ENCODE results near the gene WBP4. TPM values are rescaled to one million over a fixed set of nuclear protein-coding genes. Genes with fewer than 3 reads are reported as not detected.

The WBP4 gene
- total and polyA plus RNA-seq, 9 of the 15 experiments (the other 6 are each of a cell fraction or from before 2014, with no cell fraction given) = 5.5 to 12.2 (median 7.9) TPM

DNA sequence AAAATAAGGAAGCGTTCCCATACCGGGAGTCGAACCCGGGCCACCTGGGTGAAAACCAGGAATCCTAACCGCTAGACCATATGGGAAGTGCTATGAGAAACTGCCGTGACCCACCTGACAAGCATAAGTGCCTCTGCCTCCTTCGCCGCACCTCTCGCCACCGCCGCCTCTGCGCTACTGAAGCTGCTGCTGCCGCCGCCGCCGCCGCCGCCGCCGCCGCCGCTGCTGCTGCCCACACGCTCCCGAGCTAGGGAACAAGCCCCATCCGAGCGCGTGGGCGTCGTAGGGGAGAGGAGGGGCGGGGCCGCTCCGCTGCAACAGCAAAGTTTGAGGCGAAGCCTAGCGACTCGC is 610 bp upstream of the WBP4 start (continued):
- TF ChIP-seq TBL1XR1 (IDR thresholded peaks at IDR 0.05; ENCODE audit: low read length in 2 of 2) (no peak), HLTF (IDR thresholded peaks at IDR 0.05) (no peak), GTF2A2 (tag; IDR thresholded peaks at IDR 0.05) (no peak), CHD1 (IDR thresholded peaks at IDR 0.05; ENCODE audit: low read length) (no peak), POLR2AphosphoS2 (IDR thresholded peaks at IDR 0.05; ENCODE audit: low read length) (no peak), POLR3A (IDR thresholded peaks at IDR 0.05; ENCODE audit: borderline replicate concordance, extremely low read depth, insufficient read depth, insufficient read length) (peak; percentile 84), ZC3H8 (IDR thresholded peaks at IDR 0.05) (no peak), ZNF79 (CRISPR knock-in tag; IDR thresholded peaks at IDR 0.05; ENCODE audit: low read depth) (no peak), KLF16 (IDR thresholded peaks at IDR 0.05) (no peak), GATAD2B (IDR thresholded peaks at IDR 0.05; ENCODE audit: borderline replicate concordance) (no peak), DIDO1 (tag; IDR thresholded peaks at IDR 0.05; ENCODE audit: low read depth) (no peak), ZNF347 (CRISPR knock-in tag; IDR thresholded peaks at IDR 0.05; ENCODE audit: low read depth) (no peak)
- TF ChIP-seq, protein P1, sequence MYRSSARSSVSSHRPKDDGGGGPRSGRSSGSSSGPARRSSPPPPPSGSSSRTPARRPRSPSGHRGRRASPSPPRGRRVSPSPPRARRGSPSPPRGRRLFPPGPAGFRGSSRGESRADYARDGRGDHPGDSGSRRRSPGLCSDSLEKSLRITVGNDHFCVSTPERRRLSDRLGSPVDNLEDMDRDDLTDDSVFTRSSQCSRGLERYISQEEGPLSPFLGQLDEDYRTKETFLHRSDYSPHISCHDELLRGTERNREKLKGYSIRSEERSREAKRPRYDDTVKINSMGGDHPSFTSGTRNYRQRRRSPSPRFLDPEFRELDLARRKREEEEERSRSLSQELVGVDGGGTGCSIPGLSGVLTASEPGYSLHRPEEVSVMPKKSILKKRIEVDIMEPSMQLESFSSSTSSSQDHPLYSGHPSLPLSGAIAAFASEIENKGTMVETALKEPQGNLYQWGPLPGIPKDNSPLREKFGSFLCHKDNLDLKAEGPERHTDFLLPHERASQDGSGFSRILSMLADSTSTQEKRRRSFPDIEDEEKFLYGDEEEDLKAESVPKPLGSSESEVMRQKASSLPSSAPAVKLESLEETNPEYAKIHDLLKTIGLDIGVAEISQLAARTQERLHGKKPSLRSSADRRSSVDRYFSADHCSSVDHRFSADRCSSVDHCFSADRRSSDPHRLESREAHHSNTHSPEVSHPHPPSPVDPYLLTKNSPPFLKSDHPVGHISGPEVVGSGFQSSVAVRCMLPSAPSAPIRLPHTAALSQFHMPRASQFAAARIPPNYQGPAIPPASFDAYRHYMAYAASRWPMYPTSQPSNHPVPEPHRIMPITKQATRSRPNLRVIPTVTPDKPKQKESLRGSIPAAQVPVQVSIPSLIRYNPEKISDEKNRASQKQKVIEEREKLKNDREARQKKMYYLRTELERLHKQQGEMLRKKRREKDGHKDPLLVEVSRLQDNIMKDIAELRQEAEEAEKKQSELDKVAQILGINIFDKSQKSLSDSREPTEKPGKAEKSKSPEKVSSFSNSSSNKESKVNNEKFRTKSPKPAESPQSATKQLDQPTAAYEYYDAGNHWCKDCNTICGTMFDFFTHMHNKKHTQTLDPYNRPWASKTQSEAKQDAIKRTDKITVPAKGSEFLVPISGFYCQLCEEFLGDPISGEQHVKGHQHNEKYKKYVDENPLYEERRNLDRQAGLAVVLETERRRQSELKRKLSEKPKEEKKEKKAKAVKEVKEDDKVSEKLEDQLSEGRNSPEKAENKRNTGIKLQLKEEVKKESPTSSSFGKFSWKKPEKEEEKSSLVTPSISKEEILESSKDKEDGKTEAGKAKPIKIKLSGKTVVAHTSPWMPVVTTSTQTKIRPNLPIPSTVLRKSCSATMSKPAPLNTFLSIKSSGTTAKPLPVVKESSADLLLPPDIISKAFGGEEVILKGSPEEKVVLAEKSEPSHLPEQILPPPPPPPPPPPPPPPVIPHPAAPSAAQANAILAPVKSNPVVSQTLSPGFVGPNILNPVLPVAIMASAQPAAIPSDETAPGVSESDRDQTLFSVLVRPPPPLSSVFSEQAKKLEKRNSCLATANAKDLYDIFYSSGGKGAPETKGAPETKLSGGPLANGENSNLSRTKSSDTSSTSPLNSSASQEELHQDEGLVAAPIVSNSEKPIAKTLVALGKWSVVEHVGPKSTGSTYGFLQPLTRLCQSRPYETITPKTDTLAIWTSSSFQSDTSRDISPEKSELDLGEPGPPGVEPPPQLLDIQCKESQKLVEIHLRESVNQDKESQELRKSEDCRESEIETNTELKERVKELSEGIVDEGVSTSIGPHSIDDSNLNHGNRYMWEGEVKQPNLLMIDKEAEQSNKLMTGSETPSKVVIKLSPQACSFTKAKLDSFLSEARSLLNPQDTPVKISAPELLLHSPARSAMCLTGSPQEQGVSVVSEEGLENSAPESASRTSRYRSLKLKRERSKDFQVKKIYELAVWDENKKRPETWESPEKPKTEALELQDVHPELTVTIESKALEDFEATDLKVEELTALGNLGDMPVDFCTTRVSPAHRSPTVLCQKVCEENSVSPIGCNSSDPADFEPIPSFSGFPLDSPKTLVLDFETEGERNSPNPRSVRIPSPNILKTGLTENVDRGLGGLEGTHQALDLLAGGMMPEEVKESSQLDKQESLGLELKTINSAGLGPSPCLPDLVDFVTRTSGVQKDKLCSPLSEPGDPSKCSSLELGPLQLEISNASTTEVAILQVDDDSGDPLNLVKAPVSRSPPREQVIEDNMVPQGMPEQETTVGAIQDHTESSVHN (IDR thresholded peaks at IDR 0.05; ENCODE audit: borderline replicate concordance in 1 of 2, low read depth in 1 of 2) = no peak
- TF ChIP-seq, protein P2, sequence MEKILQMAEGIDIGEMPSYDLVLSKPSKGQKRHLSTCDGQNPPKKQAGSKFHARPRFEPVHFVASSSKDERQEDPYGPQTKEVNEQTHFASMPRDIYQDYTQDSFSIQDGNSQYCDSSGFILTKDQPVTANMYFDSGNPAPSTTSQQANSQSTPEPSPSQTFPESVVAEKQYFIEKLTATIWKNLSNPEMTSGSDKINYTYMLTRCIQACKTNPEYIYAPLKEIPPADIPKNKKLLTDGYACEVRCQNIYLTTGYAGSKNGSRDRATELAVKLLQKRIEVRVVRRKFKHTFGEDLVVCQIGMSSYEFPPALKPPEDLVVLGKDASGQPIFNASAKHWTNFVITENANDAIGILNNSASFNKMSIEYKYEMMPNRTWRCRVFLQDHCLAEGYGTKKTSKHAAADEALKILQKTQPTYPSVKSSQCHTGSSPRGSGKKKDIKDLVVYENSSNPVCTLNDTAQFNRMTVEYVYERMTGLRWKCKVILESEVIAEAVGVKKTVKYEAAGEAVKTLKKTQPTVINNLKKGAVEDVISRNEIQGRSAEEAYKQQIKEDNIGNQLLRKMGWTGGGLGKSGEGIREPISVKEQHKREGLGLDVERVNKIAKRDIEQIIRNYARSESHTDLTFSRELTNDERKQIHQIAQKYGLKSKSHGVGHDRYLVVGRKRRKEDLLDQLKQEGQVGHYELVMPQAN (IDR thresholded peaks at IDR 0.05; ENCODE audit: borderline replicate concordance) = peak; percentile 65; the same call in 1 of the 2 replicates
- TF ChIP-seq, protein P3, sequence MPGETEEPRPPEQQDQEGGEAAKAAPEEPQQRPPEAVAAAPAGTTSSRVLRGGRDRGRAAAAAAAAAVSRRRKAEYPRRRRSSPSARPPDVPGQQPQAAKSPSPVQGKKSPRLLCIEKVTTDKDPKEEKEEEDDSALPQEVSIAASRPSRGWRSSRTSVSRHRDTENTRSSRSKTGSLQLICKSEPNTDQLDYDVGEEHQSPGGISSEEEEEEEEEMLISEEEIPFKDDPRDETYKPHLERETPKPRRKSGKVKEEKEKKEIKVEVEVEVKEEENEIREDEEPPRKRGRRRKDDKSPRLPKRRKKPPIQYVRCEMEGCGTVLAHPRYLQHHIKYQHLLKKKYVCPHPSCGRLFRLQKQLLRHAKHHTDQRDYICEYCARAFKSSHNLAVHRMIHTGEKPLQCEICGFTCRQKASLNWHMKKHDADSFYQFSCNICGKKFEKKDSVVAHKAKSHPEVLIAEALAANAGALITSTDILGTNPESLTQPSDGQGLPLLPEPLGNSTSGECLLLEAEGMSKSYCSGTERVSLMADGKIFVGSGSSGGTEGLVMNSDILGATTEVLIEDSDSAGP (CRISPR knock-in tag; IDR thresholded peaks at IDR 0.05) = no peak
- TF ChIP-seq, protein P4, sequence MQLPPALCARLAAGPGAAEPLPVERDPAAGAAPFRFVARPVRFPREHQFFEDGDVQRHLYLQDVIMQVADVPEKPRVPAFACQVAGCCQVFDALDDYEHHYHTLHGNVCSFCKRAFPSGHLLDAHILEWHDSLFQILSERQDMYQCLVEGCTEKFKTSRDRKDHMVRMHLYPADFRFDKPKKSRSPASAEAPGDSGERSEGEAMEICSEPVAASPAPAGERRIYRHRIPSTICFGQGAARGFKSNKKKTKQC (CRISPR knock-in tag; IDR thresholded peaks at IDR 0.05) = no peak

All from K562 (cell line).